Spleen (tissue), 7 donors: ENCODE measurements around the gene DIRAS1.

Experiments
- POLR2A ChIP-seq, 3 donors: fragments of 450-650 bp; IDR thresholded peaks; one replicate each; pipeline ENCODE4 v1.5.1; 2017; ENCODE audit warnings: antibody characterized with exemption in 3 of 3, mild to moderate bottlenecking in 1 of 3
- POLR2AphosphoS5 ChIP-seq, 3 donors: sonication (generic); formaldehyde crosslinking; IDR thresholded peaks; one replicate each; pipeline ENCODE4 v1.5.1; 2017; ENCODE audit warnings: antibody characterized with exemption in 3 of 3
- TF ChIP-seq, protein P1 (sequence below), 11 experiments: fragments of 200-600 bp in 7 of 11; fragments of 450-650 bp in 4 of 11; sonication (generic) in 4 of 11; IDR thresholded peaks in 8 of 11; conservative IDR thresholded peaks in 3 of 11; 1 replicate in 7 of 11; 2 replicates in 4 of 11; pipeline versions ENCODE4 v1.4.0 to v1.8.0; 2016 to 2021; ENCODE audit warnings: antibody characterized with exemption in 11 of 11, inconsistent platforms in 4 of 11, mild to moderate bottlenecking in 1 of 11
- donor health status: DM: no; HTN: no; CAD: no; lungs with moderate emphysema.
- donor health status: DM: no; HTN: no; CAD: no.
- donor health status: DM: no; HTN: no; CAD: no.

DNA sequence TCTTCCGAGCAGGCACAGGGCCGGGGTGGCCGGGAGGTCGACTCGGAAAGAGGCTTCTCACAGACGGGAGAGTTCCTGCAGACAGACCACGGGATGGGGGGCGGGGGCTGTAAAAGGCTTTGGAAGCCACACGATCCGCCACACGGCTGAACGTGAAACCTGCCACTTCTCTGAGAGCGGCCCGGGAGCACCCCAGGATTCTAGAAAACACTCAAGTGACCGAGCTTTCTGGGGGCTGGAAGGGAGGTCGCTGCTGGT is 34.2 kb upstream of the DIRAS1 start:
- TF ChIP-seq POLR2A (IDR thresholded peaks at IDR 0.05) (no peak), POLR2AphosphoS5 (IDR thresholded peaks at IDR 0.05) (no peak)
- TF ChIP-seq, protein P1, sequence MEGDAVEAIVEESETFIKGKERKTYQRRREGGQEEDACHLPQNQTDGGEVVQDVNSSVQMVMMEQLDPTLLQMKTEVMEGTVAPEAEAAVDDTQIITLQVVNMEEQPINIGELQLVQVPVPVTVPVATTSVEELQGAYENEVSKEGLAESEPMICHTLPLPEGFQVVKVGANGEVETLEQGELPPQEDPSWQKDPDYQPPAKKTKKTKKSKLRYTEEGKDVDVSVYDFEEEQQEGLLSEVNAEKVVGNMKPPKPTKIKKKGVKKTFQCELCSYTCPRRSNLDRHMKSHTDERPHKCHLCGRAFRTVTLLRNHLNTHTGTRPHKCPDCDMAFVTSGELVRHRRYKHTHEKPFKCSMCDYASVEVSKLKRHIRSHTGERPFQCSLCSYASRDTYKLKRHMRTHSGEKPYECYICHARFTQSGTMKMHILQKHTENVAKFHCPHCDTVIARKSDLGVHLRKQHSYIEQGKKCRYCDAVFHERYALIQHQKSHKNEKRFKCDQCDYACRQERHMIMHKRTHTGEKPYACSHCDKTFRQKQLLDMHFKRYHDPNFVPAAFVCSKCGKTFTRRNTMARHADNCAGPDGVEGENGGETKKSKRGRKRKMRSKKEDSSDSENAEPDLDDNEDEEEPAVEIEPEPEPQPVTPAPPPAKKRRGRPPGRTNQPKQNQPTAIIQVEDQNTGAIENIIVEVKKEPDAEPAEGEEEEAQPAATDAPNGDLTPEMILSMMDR (IDR thresholded peaks at IDR 0.05 in 8 of 11, conservative IDR thresholded peaks at IDR 0.05 in 3 of 11) = no peak
